Karpas-422 (cell line): ENCODE results near the gene FBXO28. TPM values are rescaled to one million over a fixed set of nuclear protein-coding genes. Genes with fewer than 3 reads are reported as not detected.

Experiments
- DNase-seq: peaks from one replicate; pipeline ENCODE4 v3.0.0-alpha.2; 2015
- H2AFZ ChIP-seq: fragments of 200-600 bp; sonication (generic); 2 replicates; pipeline ENCODE4 v1.6.1; 2014; ENCODE audit warnings: antibody characterized with exemption, low read length, mixed read lengths
- H3K27ac ChIP-seq: fragments of 200-600 bp; sonication (generic); 2 replicates; pipeline ENCODE4 v1.5.1; 2014; ENCODE audit warnings: mild to moderate bottlenecking, low read length, moderate library complexity
- H3K27me3 ChIP-seq: fragments of 200-600 bp; sonication (generic); 2 replicates; pipeline ENCODE4 v1.6.1; 2014; ENCODE audit warnings: low read length, mixed read lengths
- H3K36me3 ChIP-seq: fragments of 200-600 bp; sonication (generic); 2 replicates; pipeline ENCODE4 v1.6.1; 2014; ENCODE audit warnings: low read length, mixed read lengths; ENCODE audit not compliant: insufficient read depth
- H3K4me1 ChIP-seq: fragments of 200-600 bp; sonication (generic); 2 replicates; pipeline ENCODE4 v1.6.1; 2014; ENCODE audit warnings: mild to moderate bottlenecking, low read length, mixed read lengths
- H3K4me2 ChIP-seq: fragments of 200-600 bp; sonication (generic); 2 replicates; pipeline ENCODE4 v1.6.1; 2014; ENCODE audit warnings: low read length, low read depth, mild to moderate bottlenecking; ENCODE audit not compliant: poor library complexity, severe bottlenecking
- H3K4me3 ChIP-seq: fragments of 200-600 bp; sonication (generic); 2 replicates; pipeline ENCODE4 v1.5.1; 2014; ENCODE audit warnings: mild to moderate bottlenecking, antibody characterized with exemption, low read length, mixed read lengths
- H3K79me2 ChIP-seq: fragments of 200-600 bp; sonication (generic); 2 replicates; pipeline ENCODE4 v1.6.1; 2014; ENCODE audit warnings: mild to moderate bottlenecking, low read length, mixed read lengths
- H3K9ac ChIP-seq: fragments of 200-600 bp; sonication (generic); 2 replicates; pipeline ENCODE4 v1.6.0; 2014; ENCODE audit warnings: low read length
- H3K9me2 ChIP-seq: fragments of 200-600 bp; sonication (generic), shearing (Covaris generic); replicated peaks from 2 replicates; pipeline ENCODE4 v1.6.0; 2014; ENCODE audit warnings: mild to moderate bottlenecking, low read length, moderate library complexity; ENCODE audit not compliant: insufficient read depth
- H3K9me3 ChIP-seq: fragments of 300-700, 200-600 bp; sonication (generic); 2 replicates; pipeline ENCODE4 v1.6.1; 2014; ENCODE audit warnings: low read length, mixed read lengths
- H4K20me1 ChIP-seq: fragments of 200-600 bp; sonication (generic); 2 replicates; pipeline ENCODE4 v1.6.1; 2014; ENCODE audit warnings: mild to moderate bottlenecking, antibody characterized with exemption, low read length, low read depth; ENCODE audit not compliant: insufficient read depth
- total RNA-seq: library from RNA; depleted of rRNA; stranded (reverse); fragments of >200 nt; shearing (Covaris generic); gene quantifications from 2 replicates; pipeline ENCODE4 v1.2.3, GENCODE V29; 2014; ENCODE audit warnings: low replicate concordance

The FBXO28 gene
- total RNA-seq, 1 experiment from 2014 or later, result 33.4 TPM

DNA sequence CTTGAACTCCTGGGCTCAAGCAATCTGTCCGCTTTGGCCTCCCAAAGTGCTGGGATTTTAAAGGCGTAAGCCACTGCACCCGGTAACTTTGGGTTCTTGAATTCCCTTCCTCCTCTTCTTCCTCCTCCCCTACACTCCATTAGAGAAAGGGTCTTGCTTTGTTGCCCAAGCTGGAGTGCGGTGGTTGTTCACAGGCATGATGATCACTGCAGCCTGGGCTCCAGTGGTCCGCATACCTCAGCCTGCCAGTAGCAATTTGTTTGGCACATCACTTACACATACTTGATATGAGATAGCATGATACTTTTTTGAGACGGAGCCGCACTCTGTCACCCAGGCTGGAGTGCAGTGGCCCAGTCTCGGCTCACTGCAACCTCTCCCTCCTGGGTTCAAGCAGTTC, 71.3 kb downstream of the FBXO28 start:
- DNase-seq, result no peak
- Histone ChIP-seq H3K4me1 (peaks cover 23% of the 10 kb centered on the region), H3K9me3 (no peaks in the 10 kb centered on the region), H2AFZ (no peak overlapping the region), H4K20me1 (0 out of 2 replicates have a peak, but pooled peaks cover 3% of the 10 kb centered on the region), H3K9me2 (no peaks in the 10 kb centered on the region), H3K4me2 (peak overlapping the region; percentile 72), H3K79me2 (peaks cover 67% of the 10 kb centered on the region), H3K36me3 (peaks cover 39% of the 10 kb centered on the region), H3K27me3 (no peaks in the 10 kb centered on the region), H3K27ac (no peak overlapping the region), H3K9ac (no peak overlapping the region), H3K4me3 (peak overlapping the region; percentile 88; the same call in 1 of the 2 replicates)

DNA sequence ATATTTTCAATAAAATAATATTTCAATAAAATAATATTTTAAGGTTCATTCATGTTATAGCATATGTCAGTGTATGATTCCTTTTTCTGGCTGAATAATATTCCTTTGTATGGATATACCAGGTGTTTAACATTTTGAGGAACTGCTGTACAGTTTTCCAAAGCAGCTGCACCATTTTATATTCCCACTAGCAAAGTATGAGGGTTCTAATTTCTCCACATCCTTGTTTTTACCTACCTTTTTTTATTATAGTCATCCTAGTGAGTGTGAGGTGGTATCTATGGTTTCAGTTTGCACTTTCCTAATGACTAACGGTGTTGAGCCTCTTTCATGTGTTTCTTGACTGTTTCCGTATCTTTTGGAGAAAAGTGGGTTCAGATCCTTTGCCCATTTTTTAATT, 74.4 kb downstream of the FBXO28 start:
- Histone ChIP-seq H3K4me1 (peaks cover 8% of the 10 kb centered on the region), H3K36me3 (peaks cover 51% of the 10 kb centered on the region), H3K4me3 (no peak overlapping the region), H3K4me2 (no peak overlapping the region), H3K9ac (no peak overlapping the region), H2AFZ (no peak overlapping the region), H3K9me3 (no peaks in the 10 kb centered on the region), H3K79me2 (peaks cover 69% of the 10 kb centered on the region), H3K27me3 (no peaks in the 10 kb centered on the region), H3K27ac (no peak overlapping the region), H3K9me2 (no peaks in the 10 kb centered on the region), H4K20me1 (0 out of 2 replicates have a peak, but pooled peaks cover 3% of the 10 kb centered on the region)
- no peak for DNase-seq

DNA sequence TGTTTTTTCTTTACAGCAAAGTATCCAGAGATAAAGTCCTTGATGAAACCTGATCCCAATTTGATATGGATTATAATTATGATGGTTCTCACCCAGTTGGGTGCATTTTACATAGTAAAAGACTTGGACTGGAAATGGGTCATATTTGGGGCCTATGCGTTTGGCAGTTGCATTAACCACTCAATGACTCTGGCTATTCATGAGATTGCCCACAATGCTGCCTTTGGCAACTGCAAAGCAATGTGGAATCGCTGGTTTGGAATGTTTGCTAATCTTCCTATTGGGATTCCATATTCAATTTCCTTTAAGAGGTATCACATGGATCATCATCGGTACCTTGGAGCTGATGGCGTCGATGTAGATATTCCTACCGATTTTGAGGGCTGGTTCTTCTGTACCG, 75.7 kb downstream of the FBXO28 start:
- Histone ChIP-seq H3K27ac (no peak overlapping the region), H3K9ac (no peak overlapping the region), H3K4me2 (no peak overlapping the region), H2AFZ (no peak overlapping the region), H3K4me3 (no peak overlapping the region), H4K20me1 (0 out of 2 replicates have a peak, but pooled peaks cover 3% of the 10 kb centered on the region), H3K27me3 (no peaks in the 10 kb centered on the region), H3K4me1 (peaks cover 3% of the 10 kb centered on the region), H3K36me3 (peaks cover 54% of the 10 kb centered on the region), H3K9me3 (no peaks in the 10 kb centered on the region), H3K79me2 (peaks cover 57% of the 10 kb centered on the region), H3K9me2 (no peaks in the 10 kb centered on the region)
- peak; percentile 27 for DNase-seq

DNA sequence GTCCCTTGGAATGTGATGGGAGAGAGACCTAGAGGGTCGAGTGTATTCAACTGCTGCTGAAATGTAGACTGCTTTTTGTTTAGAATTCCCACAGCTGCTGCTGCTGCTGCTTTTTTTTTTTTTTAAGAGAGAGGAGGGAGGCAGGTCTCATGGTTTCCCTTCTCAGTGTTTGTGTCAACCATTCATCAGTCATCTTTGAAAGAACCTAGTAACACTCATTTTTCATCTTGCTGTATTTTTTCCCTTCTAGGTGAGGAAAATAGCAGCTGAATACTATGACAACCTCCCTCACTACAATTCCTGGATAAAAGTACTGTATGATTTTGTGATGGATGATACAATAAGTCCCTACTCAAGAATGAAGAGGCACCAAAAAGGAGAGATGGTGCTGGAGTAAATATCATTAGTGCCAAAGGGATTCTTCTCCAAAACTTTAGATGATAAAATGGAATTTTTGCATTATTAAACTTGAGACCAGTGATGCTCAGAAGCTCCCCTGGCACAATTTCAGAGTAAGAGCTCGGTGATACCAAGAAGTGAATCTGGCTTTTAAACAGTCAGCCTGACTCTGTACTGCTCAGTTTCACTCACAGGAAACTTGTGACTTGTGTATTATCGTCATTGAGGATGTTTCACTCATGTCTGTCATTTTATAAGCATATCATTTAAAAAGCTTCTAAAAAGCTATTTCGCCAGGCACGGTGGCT, 78.3 kb downstream of the FBXO28 start:
- peaks cover 31% of the 10 kb centered on the region for H3K79me2 ChIP-seq
- no peak overlapping the region for H3K4me3 ChIP-seq
- H2AFZ ChIP-seq, result no peak overlapping the region
- no peaks in the 10 kb centered on the region for H3K4me1 ChIP-seq
- H3K4me2 ChIP-seq, result no peak overlapping the region
- peaks cover 37% of the 10 kb centered on the region for H3K36me3 ChIP-seq
- peak; percentile 4 for DNase-seq
- H3K27ac ChIP-seq, result no peak overlapping the region
- H3K27me3 ChIP-seq, result no peaks in the 10 kb centered on the region
- H3K9ac ChIP-seq, result no peak overlapping the region
- H3K9me3 ChIP-seq, result no peaks in the 10 kb centered on the region
- H4K20me1 ChIP-seq, result 0 out of 2 replicates have a peak, but pooled peaks cover 3% of the 10 kb centered on the region
- H3K9me2 ChIP-seq, result no peaks in the 10 kb centered on the region

DNA sequence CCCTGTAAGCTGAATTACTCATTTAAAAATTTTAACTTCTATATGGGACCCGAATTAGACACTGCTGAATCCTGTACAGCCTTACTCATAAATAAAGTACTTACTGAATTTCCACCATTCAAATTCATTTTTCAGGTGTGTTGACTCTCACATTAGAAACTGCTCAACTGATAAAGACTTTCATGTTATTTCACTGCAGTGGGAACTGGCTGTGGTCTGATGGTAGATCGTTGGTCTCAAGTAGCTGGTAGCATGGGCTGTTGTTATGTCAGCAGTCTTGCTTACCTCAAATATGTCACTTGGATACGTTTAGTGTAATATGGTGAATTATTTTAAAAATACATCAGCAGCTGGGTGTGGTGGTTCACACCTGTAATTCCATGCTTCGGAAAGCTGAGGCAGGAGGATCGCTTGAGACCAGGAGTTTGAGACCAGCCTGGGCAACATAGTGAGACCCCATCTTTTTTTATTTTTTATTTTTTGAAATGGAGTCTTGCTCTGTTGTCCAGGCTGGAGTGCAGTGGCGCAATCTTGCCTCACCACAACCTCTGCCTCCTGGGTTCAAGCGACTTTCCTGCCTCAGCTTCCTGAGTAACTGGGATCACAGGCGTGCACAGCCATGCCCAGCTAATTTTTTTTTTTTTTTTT, 79.5 kb downstream of the FBXO28 start:
- Histone ChIP-seq H3K27ac (no peak overlapping the region), H2AFZ (no peak overlapping the region), H4K20me1 (0 out of 2 replicates have a peak, but pooled peaks cover 3% of the 10 kb centered on the region), H3K4me2 (no peak overlapping the region), H3K27me3 (no peaks in the 10 kb centered on the region), H3K9ac (no peak overlapping the region), H3K79me2 (peaks cover 19% of the 10 kb centered on the region), H3K4me3 (no peak overlapping the region), H3K36me3 (peaks cover 27% of the 10 kb centered on the region), H3K4me1 (no peaks in the 10 kb centered on the region), H3K9me3 (no peaks in the 10 kb centered on the region), H3K9me2 (no peaks in the 10 kb centered on the region)
- peak; percentile 28 for DNase-seq

DNA sequence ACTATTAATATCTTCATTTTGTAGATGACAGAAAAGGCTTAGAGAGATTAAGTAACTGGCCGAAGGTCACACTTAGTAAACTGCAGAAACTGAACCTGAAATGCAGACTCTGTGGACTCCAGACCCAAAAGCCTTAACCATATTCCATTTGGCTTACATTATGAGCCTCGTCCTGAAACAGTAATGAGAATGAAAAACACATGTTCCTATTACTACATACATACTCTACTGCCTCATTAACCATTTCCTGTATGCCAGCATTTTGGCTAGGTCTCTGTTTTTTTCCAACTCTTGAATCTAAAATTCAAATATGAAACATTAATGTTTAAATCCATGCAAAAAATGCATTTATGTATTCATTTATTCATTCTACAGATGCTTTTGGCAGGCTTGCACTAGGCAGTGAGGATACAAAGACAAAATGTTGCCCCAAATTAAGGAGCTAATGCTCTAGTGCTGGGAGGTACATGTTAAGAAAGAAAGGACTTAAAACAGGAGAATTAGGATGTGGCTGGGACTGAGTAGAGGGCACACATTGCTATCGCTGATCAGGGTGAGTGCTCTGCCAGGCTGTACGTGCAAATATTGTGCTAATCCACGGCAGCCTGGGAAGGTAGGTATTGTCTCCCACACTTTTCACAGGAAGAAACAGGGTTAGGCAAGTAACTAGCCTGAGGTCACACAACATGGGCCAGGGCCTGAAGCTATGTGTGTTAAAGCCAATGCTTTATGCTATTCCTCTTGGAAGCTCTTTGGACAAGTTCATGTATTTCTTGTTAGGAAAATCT, 83.1 kb downstream of the FBXO28 start:
- H3K27ac ChIP-seq, result no peak overlapping the region
- H3K36me3 ChIP-seq, result peaks cover 11% of the 10 kb centered on the region
- no peak overlapping the region for H3K9ac ChIP-seq
- H4K20me1 ChIP-seq, result no peaks in the 10 kb centered on the region
- H3K9me3 ChIP-seq, result no peaks in the 10 kb centered on the region
- no peaks in the 10 kb centered on the region for H3K79me2 ChIP-seq
- H3K9me2 ChIP-seq, result no peaks in the 10 kb centered on the region
- no peak overlapping the region for H2AFZ ChIP-seq
- peak; percentile 38 for DNase-seq
- H3K4me2 ChIP-seq, result no peak overlapping the region
- no peaks in the 10 kb centered on the region for H3K27me3 ChIP-seq
- peaks cover 6% of the 10 kb centered on the region; the same call in 1 of the 2 replicates for H3K4me1 ChIP-seq
- no peak overlapping the region for H3K4me3 ChIP-seq

DNA sequence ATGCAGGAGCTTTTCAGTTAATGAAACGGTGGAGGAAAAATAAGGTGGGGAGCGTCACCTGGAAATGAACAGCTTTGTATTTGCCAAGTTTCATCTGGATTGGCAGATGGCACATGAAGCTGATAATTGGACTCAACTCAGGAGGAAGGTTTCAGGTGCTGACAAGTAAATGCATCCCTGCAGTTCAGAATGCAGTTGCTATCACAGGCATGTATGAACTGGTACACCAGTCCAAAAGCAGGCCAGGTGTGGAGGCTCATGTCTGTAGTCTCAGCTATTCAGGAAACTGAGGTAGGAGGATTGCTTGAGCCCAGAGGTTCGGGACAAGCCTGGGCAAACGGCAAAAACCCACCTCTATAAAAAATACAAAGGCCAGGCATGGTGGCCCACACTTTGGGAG, 84.7 kb downstream of the FBXO28 start:
- no peaks in the 10 kb centered on the region for H4K20me1 ChIP-seq
- no peaks in the 10 kb centered on the region for H3K27me3 ChIP-seq
- no peak overlapping the region for H3K27ac ChIP-seq

DNA sequence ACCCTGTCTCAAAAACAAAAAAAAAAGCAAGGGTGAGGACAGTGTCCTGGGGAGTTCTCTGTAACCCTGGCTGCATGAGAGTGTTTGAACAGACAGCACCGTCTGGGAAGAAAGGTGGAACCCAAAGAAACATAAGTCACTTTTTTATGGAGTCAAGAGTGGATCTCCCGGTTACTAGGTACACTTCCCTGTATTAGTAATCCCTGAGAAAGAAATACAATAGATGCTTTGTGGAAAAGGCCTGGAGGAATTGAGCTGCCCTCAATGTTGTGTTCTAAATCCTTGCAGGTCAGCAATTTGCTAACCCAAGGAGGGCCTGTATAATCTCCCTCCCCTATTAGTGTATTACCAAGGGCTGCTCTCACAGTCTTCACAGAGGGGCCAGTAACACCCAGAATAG, 85.8 kb downstream of the FBXO28 start:
- no peaks in the 10 kb centered on the region for H3K27me3 ChIP-seq
- no peak overlapping the region for H3K4me2 ChIP-seq
- DNase-seq, result peak; percentile 36
- no peaks in the 10 kb centered on the region for H3K79me2 ChIP-seq
- H3K27ac ChIP-seq, result no peak overlapping the region
- H3K9ac ChIP-seq, result no peak overlapping the region
- no peaks in the 10 kb centered on the region for H3K9me2 ChIP-seq
- H3K4me1 ChIP-seq, result peaks cover 23% of the 10 kb centered on the region
- H4K20me1 ChIP-seq, result no peaks in the 10 kb centered on the region
- no peaks in the 10 kb centered on the region for H3K36me3 ChIP-seq
- H2AFZ ChIP-seq, result no peak overlapping the region
- no peaks in the 10 kb centered on the region for H3K9me3 ChIP-seq
- H3K4me3 ChIP-seq, result no peak overlapping the region

More for the DNA sequence above, 84.7 kb downstream of the FBXO28 start:
- Histone ChIP-seq H3K9me2 (no peaks in the 10 kb centered on the region), H3K36me3 (0 out of 2 replicates have a peak, but pooled peaks cover under 1% of the 10 kb centered on the region), H3K9me3 (no peaks in the 10 kb centered on the region), H3K4me3 (no peak overlapping the region), H3K79me2 (no peaks in the 10 kb centered on the region), H2AFZ (no peak overlapping the region), H3K9ac (no peak overlapping the region), H3K4me2 (no peak overlapping the region), H3K4me1 (peaks cover 14% of the 10 kb centered on the region)
- no peak for DNase-seq
